HL-60/S4 (cell line): ENCODE results near the gene ATP5ME.
"Not testable (repeated sequence)": the region's sequence is repeated elsewhere in the genome, so short reads cannot be mapped to it uniquely, and the experiment has no call there.

Experiments used
- in situ Hi-C: fragments of 300-500 bp; cut with MboI; formaldehyde crosslinking; loops from 2 replicates; pipeline ENCODE4 v1.14.3; 2022; ENCODE audit warnings: low sequenced_read_pairs

The ATP5ME gene

GRCh38 chr4:657338-657833, 16.7 kb downstream of the ATP5ME start:
- in situ Hi-C loops = no loop called here

GRCh38 chr4:656436-657337, 17.4 kb downstream of the ATP5ME start:
- in situ Hi-C loops = no loop called here

- in situ Hi-C loops = no loop called here
Measured at GRCh38 chr4:655464-656151, 18.5 kb downstream of the ATP5ME start.

- in situ Hi-C loops = no loop called here
Measured at GRCh38 chr4:654871-655463, 19.1 kb downstream of the ATP5ME start.

- in situ Hi-C loops = no loop called here
Measured at GRCh38 chr4:654503-654845, 19.6 kb downstream of the ATP5ME start.

GRCh38 chr4:653831-654502, 20.1 kb downstream of the ATP5ME start:
- in situ Hi-C loops = no loop called here

- in situ Hi-C loops = no loop called here
Measured at GRCh38 chr4:653080-653821, 20.8 kb downstream of the ATP5ME start.

GRCh38 chr4:651884-652642, 22.0 kb downstream of the ATP5ME start:
- in situ Hi-C loops = no loop called here

- in situ Hi-C loops = no loop called here
Measured at GRCh38 chr4:650951-651883, 22.9 kb downstream of the ATP5ME start.

GRCh38 chr4:650461-650860, 23.6 kb downstream of the ATP5ME start:
- in situ Hi-C loops = no loop called here

- in situ Hi-C loops = no loop called here
Measured at GRCh38 chr4:649751-650310, 24.2 kb downstream of the ATP5ME start.

GRCh38 chr4:649293-649625, 24.8 kb downstream of the ATP5ME start:
- in situ Hi-C loops = no loop called here

GRCh38 chr4:648579-649292, 25.3 kb downstream of the ATP5ME start:
- in situ Hi-C loops = no loop called here

- in situ Hi-C loops = no loop called here
Measured at GRCh38 chr4:647481-647880, 26.6 kb downstream of the ATP5ME start.

GRCh38 chr4:646460-646859, 27.6 kb downstream of the ATP5ME start:
- in situ Hi-C loops = no loop called here

GRCh38 chr4:642366-642765, 31.7 kb downstream of the ATP5ME start:
- in situ Hi-C loops = not testable (repeated sequence)

- in situ Hi-C loops = no loop called here
Measured at GRCh38 chr4:637536-638280, 36.4 kb downstream of the ATP5ME start.
